SHP77 treated with DMSO at 0.1 percent for 48 hours (cell line): ENCODE measurements around the gene SLC36A1.
A peak's percentile ranks its signal among the peaks of the same experiment; 100 is the strongest.
"Not testable (repeated sequence)": the region's sequence is repeated elsewhere in the genome, so short reads cannot be mapped to it uniquely, and the experiment has no call there.

Experiments used
- DNase-seq: peaks from one replicate; lab custom pipeline; 2025; lab: John Stamatoyannopoulos, UW

SLC36A1 gene

GRCh38 chr5:151483647-151484046 lies 36.2 kb downstream of the SLC36A1 start:
- DNase-seq: no peak

DNA sequence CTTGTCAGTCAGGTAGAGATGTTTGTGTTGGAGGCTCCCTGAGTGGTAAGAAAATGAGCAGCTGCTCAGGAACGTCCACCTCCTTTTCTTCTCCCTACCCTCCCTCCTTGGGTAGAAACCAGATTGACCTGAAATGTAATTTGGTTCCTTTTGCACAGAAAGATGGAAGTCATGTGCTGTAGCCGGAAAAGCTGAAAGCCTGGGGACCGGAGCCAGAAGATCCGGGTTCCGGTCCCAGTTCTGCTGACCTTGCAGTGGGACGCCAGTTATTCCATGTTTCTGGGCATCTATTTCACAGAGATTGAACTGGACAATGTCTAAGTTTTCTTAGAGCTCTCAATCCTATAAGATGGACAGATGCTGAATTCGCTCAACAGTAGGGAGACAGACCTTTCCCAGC lies 40.1 kb downstream of the SLC36A1 start:
- no peak for DNase-seq

DNA sequence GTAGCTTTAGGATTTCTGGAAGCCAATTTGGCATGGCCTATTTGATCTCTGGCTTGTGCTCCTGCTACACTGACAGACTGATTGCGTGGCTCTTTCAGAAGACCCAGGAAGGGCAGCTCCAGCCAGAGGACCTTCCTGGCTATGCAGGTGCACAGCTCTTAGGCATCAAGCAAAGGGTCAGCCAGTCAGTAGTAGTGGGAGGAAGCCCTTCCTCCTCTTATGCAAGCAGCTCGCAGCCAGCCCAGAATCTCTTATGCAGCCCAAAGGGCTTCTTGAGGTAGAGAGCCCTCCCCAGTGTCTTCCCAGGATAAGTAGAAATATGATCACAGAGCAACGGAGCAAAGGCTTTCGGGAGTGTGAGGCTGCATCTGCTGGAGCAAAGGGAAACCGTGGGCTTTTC lies 43.2 kb downstream of the SLC36A1 start:
- DNase-seq: no peak

DNA sequence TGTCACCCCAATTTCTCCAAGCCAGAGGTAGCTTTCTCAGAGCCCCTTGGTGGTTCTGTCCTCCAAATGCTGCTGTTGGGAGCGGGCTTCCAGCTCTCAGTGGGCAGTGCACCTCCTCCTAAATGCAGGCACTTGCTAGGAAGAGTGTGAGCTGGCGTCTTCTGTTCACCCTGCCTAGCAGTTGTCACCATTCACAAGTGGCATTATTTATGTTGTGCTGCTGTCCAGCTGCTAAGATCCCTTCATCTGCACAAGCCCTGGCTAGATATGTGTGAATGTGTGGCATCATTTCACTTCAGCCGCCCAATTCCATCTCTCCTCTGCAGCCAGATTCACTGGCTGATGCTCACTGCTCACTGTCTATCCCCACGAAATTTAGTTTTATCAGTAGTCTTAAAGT lies 43.7 kb downstream of the SLC36A1 start:
- no peak for DNase-seq

GRCh38 chr5:151492729-151493128 lies 45.3 kb downstream of the SLC36A1 start:
- no peak for DNase-seq

- no peak for DNase-seq
Observed at GRCh38 chr5:151493665-151494064, 46.3 kb downstream of the SLC36A1 start.

DNA sequence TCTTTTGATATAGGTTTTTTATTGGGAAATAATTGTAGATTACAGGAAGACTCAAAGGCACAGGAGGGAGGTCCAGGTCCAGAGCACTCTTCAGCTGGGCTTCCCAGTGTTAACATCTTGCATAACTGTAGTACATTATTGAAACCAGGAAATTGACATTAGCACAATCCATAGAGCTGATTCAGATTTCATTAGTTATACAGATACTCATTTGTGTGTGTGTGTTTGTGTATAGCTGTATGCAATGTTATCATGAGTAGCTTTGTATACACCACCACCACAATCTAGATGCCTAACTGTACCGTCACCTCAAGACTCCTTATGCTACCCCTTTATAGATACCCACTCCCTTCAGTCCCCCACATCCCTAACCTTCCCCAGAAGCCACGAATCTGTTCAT lies 47.9 kb downstream of the SLC36A1 start:
- no peak for DNase-seq

DNA sequence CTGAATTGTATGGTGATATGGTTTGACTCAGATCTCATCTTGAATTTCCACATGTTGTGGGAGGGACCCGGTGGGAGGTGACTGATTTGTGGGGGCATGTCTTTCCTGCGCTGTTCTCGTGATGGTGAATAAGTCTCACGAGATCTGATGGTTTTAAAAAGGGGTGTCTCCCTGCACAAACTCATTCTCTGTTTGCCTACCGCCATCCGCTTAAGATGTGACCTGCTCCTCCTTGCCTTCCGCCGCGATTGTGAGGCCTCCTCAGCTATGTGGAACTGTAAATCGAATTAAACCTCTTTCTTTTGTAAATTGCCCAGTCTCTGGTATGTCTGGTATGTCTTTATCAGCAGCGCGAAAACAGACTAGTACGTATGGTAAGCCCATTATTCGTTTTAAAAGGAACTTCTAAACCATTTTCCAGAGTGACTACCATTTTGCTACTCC lies 48.7 kb downstream of the SLC36A1 start:
- no peak for DNase-seq

GRCh38 chr5:151497391-151498002 lies 50.1 kb downstream of the SLC36A1 start:
- no peak for DNase-seq

GRCh38 chr5:151498395-151499155 lies 51.2 kb downstream of the SLC36A1 start:
- DNase-seq: no peak

DNA sequence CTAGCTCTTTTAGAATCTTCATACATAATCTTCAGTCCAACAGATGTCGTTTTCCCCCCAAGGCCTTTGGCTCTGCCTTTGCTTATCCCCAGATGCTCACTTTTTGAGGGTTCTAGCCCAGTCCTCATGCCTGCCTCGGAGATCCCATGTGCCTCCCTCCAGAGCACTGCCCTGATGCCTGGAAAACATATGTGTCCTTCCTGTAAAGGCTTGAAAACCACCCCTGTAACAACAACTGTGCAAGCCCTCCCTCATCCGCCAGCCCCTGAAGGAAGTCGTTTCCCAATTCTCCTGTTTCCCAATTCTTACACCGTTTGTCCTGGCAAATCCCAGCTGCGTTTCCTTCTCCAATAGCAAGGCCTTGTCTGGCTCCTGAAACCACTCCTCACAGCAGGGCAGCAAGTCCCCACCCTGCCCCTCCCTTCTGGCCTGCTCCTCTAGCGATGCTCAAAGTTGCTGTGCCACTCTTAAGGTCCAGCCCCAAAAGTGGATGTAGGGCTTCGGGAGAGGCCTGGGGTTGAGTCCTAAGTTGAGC lies 52.2 kb downstream of the SLC36A1 start:
- no peak for DNase-seq

GRCh38 chr5:151504006-151504405 lies 56.6 kb downstream of the SLC36A1 start:
- DNase-seq: no peak

GRCh38 chr5:151508308-151508707 lies 60.9 kb downstream of the SLC36A1 start:
- DNase-seq: not testable (repeated sequence)

GRCh38 chr5:151509231-151509630 lies 61.8 kb downstream of the SLC36A1 start:
- DNase-seq: no peak

- no peak for DNase-seq
Observed at GRCh38 chr5:151509836-151510235, 62.4 kb downstream of the SLC36A1 start.

DNA sequence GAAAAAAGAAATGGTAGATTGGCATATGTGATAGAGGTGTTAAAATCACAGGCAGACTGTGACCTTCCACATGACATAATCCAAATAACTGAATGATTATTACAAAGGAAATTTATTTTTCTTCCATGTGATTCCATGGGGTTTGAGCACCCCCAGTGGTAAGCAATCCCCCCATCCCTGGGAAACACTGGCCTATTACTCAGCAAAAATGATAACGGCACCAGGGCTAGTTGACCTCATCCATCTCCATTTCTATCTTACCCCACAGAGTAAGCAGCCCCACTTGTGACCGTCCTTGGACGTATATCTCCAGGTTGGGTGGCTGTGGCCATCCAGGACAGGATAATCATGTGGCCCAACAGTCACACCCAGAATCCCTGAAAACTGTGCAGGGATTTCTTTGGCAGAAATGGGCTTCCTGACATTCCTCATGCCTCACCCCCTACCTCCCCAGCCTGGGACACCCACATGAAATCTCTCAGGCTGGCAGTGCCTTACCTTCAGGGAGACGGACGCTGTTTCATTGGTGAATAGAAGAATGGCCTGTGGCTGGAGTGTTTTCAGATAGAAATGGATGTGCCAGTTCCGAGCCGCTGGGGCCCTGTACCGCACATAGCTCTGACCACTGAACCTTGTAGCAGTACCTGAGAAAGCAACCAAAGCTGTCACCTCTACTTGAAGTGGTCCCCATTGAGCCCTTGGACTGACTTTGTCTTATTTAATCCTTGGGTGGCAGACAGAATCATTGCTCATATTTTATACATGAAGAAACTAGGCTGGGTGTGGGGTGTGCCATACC lies 69.9 kb downstream of the SLC36A1 start:
- no peak for DNase-seq

- no peak for DNase-seq
Observed at GRCh38 chr5:151520294-151520693, 72.9 kb downstream of the SLC36A1 start.

DNA sequence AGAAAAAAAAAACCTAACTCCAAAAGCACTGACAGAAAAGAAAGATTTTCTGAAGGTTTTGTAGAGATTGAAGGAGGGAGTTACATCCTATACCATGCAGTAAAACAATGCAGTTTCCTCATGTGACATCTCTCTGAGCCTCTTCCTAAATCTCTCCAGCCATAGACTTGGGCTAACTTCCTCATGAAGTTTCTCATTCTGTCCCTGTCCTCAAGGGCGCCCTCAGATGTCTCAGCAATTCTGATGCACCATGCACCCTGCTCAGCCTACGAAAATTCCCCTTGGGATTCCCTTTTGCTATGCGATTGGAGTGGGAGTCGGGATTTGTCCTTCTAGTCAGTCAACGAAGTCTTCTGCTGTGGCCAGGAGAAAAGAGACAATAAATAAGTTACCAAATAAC lies 74.8 kb downstream of the SLC36A1 start:
- no peak for DNase-seq

DNA sequence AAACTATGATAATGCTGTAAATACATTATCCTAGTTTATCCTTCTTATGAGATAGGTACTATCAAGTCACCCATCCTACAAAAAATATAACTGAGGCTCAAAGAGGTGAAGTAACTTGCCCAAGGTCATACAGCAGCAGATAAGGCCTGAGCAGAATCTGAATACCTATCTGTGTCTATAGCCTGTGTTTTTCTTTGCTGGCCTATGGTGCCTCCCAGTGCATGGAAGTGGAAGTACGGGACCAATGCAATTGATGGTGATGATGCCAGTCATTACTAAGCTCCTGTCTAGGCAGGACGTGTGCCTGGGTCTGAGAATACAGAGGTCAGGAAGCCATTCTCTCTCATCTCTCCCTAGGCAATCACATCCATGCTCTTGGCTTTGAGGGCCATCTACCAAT lies 75.9 kb downstream of the SLC36A1 start:
- DNase-seq: peak; percentile 2

GRCh38 chr5:151528153-151528552 lies 80.8 kb downstream of the SLC36A1 start:
- DNase-seq: no peak

DNA sequence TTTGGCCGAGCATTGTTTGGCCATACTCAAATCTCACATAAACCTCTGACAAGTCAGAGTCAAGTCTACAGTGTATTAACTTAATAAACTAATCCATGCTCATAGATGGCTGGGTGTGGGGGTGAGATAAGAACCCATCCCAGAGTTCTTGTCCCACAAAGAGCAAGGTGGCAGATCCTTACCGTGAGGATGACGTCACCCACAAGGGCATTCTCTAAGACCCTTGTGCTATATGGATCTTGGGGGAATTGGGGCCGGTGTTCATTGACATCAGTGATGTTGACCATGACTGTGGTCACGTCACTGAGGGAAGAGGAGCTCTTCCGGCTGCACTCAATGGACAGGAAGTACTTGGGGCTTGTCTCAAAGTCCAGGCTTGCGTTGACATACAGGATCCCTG lies 81.6 kb downstream of the SLC36A1 start:
- no peak for DNase-seq

GRCh38 chr5:151531581-151531980 lies 84.2 kb downstream of the SLC36A1 start:
- DNase-seq: no peak

- no peak for DNase-seq
Observed at GRCh38 chr5:151532416-151532815, 85.0 kb downstream of the SLC36A1 start.
